ENCODE data around the gene HS3ST4.

HS3ST4 gene

DNA sequence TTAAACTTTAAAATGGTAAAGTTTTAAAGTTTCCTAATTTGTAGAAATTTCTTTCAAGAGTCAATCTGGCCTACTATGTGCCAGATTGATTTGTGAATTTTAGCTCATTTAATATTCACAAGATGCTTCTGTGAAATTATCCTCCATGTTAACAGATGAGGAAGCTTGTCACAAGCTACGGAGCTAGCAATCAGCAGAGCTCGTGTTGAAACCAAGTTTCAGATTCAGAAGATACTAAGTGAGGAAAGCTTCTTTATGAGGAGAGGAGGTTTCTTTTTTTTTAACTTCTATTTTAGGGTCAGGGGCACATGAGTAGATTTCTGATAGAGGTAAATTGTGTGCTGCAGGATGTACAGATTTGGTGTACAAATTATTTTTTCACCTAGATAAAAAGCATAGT is 135.9 kb downstream of the HS3ST4 start:
- Histone ChIP-seq H3K4me3 (ENCODE audit: low read depth, low read length) (no peak overlapping the region), H3K9ac (ENCODE audit: low read length) (no peak overlapping the region), H3K9me3 (ENCODE audit: control insufficient read depth, insufficient read depth, low read depth, low read length) (peaks cover 13% of the 10 kb centered on the region), H3K27ac (ENCODE audit: low read depth, low read length) (no peak overlapping the region), H3K27me3 (ENCODE audit: control insufficient read depth, insufficient read depth, low read length) (no peaks in the 10 kb centered on the region), H3K4me1 (ENCODE audit: control insufficient read depth, insufficient read depth, low read length) (no peaks in the 10 kb centered on the region), H3K36me3 (ENCODE audit: control insufficient read depth, insufficient read depth, low read length) (no peaks in the 10 kb centered on the region)

DNA sequence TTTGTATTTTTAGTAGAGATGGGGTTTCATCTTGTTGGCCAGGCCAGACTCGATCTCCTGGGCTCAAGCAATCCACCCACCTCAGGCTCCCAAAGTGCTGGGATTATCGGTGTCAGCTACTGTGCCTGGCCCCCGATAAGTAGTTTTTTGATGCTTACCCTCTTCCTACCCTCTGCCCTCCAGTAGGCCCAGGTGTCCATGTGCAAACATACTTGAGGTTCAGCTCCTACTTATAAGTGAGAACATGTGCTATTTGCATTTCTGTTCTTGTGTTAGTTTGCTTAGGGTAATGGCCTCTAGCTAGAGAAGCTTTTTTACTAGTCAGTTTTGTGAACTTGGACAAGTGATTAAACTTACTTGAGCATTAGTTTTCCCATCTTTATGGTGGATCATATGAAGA is 136.8 kb downstream of the HS3ST4 start:
- H3K9me3 ChIP-seq (ENCODE audit: control insufficient read depth, insufficient read depth, low read depth, low read length): peaks cover 13% of the 10 kb centered on the region
- H3K4me1 ChIP-seq (ENCODE audit: control insufficient read depth, insufficient read depth, low read length): no peaks in the 10 kb centered on the region; the same call in 1 of the 2 replicates
- H3K27ac ChIP-seq (ENCODE audit: low read depth, low read length): no peak overlapping the region
- H3K9ac ChIP-seq (ENCODE audit: low read length): no peak overlapping the region
- no peaks in the 10 kb centered on the region for H3K36me3 ChIP-seq (ENCODE audit: control insufficient read depth, insufficient read depth, low read length)
- no peaks in the 10 kb centered on the region for H3K27me3 ChIP-seq (ENCODE audit: control insufficient read depth, insufficient read depth, low read length)
- no peak overlapping the region for H3K4me3 ChIP-seq (ENCODE audit: low read depth, low read length)

DNA sequence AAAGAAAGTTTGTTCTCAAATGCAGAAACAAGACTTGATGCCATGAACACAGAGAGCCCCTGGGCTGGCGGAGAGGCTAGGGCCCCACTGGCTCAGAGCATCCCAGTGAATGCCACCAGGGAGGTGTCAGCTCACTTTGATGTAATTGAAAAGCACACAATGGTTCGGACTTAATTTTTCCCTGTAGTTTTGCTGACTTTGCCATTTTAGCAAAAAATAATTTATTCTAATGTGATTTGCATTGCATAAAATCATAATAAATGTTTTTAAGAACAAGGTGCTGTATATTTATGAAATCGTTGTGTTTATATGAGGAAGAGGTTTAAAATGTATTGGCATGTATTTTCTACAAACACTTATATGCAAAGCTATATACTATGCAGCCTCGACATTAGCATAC is 140.5 kb downstream of the HS3ST4 start:
- Histone ChIP-seq H3K9me3 (ENCODE audit: control insufficient read depth, insufficient read depth, low read depth, low read length) (peaks cover 11% of the 10 kb centered on the region), H3K27me3 (ENCODE audit: control insufficient read depth, insufficient read depth, low read length) (no peaks in the 10 kb centered on the region), H3K4me3 (ENCODE audit: low read depth, low read length) (no peak overlapping the region), H3K4me1 (ENCODE audit: control insufficient read depth, insufficient read depth, low read length) (no peaks in the 10 kb centered on the region; the same call in 1 of the 2 replicates), H3K9ac (ENCODE audit: low read length) (no peak overlapping the region), H3K36me3 (ENCODE audit: control insufficient read depth, insufficient read depth, low read length) (no peaks in the 10 kb centered on the region), H3K27ac (ENCODE audit: low read depth, low read length) (no peak overlapping the region)

DNA sequence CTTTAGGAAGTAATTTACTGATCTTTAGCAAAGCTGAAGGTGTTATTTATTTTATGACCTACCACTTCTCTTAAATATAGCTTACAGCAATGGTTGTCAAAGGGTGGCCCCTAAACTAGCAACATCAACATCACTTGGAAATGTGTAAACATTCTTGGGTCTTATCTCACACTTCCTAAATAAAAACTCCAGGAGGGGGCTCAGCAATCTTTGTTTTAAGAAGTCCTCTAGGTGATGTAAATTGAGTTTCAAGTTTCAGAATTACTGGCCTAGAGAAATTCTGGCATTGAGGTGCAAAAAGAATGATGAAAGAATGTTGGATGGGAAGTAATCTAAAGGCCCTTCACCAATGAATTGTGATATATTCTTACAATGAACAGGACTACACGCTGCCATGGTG is 142.3 kb downstream of the HS3ST4 start:
- Histone ChIP-seq H3K27ac (ENCODE audit: low read depth, low read length) (no peak overlapping the region), H3K27me3 (ENCODE audit: control insufficient read depth, insufficient read depth, low read length) (no peaks in the 10 kb centered on the region), H3K36me3 (ENCODE audit: control insufficient read depth, insufficient read depth, low read length) (no peaks in the 10 kb centered on the region), H3K4me3 (ENCODE audit: low read depth, low read length) (no peak overlapping the region), H3K4me1 (ENCODE audit: control insufficient read depth, insufficient read depth, low read length) (peaks cover 7% of the 10 kb centered on the region), H3K9me3 (ENCODE audit: control insufficient read depth, insufficient read depth, low read depth, low read length) (peaks cover 3% of the 10 kb centered on the region), H3K9ac (ENCODE audit: low read length) (no peak overlapping the region)

DNA sequence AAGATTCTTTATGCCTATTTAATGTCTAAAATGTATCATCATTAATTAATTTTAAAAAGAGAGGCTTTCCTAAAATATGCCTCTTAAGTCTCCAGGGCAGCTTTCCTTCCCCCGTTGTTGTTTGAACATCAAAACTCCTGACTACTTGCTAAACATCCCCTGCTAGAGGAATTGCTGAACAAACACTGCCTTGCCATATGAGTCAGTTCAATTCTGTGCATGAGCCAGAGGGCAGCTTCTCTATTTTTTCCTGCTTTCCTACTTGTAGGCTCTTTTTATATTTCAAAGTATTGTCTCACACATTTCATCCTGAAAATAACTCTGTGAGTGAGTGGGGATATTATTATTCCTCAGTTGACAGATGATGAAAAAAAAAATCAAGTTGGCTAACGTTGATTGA is 143.4 kb downstream of the HS3ST4 start:
- Histone ChIP-seq H3K27me3 (ENCODE audit: control insufficient read depth, insufficient read depth, low read length) (no peaks in the 10 kb centered on the region), H3K36me3 (ENCODE audit: control insufficient read depth, insufficient read depth, low read length) (no peaks in the 10 kb centered on the region), H3K27ac (ENCODE audit: low read depth, low read length) (no peak overlapping the region), H3K9ac (ENCODE audit: low read length) (no peak overlapping the region), H3K9me3 (ENCODE audit: control insufficient read depth, insufficient read depth, low read depth, low read length) (no peaks in the 10 kb centered on the region), H3K4me3 (ENCODE audit: low read depth, low read length) (no peak overlapping the region), H3K4me1 (ENCODE audit: control insufficient read depth, insufficient read depth, low read length) (peaks cover 10% of the 10 kb centered on the region)

DNA sequence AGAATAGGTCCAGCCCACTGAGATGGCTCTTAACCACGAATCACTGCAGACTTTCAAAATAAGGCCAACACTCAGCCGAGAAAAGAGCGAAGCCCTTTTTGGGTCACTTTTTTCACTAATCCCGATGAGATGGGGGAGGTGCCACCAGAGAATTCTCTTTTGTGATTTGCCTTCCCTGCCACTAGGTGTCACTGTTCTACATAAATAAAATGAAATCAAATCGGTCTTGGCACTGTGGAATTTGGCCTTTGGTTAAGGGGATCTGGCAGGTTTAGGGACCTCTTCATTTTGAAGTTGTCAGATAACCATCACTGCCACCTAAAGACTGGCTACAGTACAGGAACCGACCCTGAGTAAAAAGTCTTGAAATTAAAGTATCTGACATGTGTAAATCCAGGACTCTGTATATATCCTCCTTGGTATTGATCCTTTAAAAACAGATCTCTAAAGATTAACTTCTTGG is 147.0 kb downstream of the HS3ST4 start:
- no peaks in the 10 kb centered on the region for H3K9me3 ChIP-seq (ENCODE audit: control insufficient read depth, insufficient read depth, low read depth, low read length)
- no peaks in the 10 kb centered on the region for H3K27me3 ChIP-seq (ENCODE audit: control insufficient read depth, insufficient read depth, low read length)
- H3K36me3 ChIP-seq (ENCODE audit: control insufficient read depth, insufficient read depth, low read length): 0 out of 2 replicates have a peak, but pooled peaks cover 2% of the 10 kb centered on the region
- H3K4me1 ChIP-seq (ENCODE audit: control insufficient read depth, insufficient read depth, low read length): peaks cover 10% of the 10 kb centered on the region
- H3K27ac ChIP-seq (ENCODE audit: low read depth, low read length): no peak overlapping the region
- peak overlapping the region; percentile 44 for H3K4me3 ChIP-seq (ENCODE audit: low read depth, low read length)
- no peak overlapping the region for H3K9ac ChIP-seq (ENCODE audit: low read length)

DNA sequence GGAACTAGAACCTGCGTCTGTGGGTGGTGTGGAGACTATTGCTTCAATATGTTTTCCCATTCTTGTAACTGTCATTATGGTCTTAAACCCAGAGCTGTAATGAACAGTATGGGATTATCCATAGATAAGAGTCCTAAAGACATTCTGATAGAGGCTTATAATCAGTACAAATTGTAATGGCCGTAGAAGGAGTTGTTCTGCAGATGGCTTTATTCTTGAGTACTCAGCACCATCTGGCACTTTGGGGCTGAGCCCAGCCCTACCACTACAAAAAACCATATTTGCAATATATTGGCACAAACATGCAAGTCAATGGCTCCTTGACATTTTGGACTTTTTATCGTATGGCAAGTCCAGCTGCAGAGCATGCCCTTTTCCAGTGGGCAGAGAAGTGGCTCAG is 150.0 kb downstream of the HS3ST4 start:
- peaks cover 10% of the 10 kb centered on the region for H3K4me1 ChIP-seq (ENCODE audit: control insufficient read depth, insufficient read depth, low read length)
- no peak overlapping the region for H3K4me3 ChIP-seq (ENCODE audit: low read depth, low read length)
- no peak overlapping the region for H3K27ac ChIP-seq (ENCODE audit: low read depth, low read length)
- peaks cover 3% of the 10 kb centered on the region; the same call in 1 of the 2 replicates for H3K9me3 ChIP-seq (ENCODE audit: control insufficient read depth, insufficient read depth, low read depth, low read length)
- no peak overlapping the region for H3K9ac ChIP-seq (ENCODE audit: low read length)
- H3K27me3 ChIP-seq (ENCODE audit: control insufficient read depth, insufficient read depth, low read length): no peaks in the 10 kb centered on the region
- 0 out of 2 replicates have a peak, but pooled peaks cover 2% of the 10 kb centered on the region for H3K36me3 ChIP-seq (ENCODE audit: control insufficient read depth, insufficient read depth, low read length)

DNA sequence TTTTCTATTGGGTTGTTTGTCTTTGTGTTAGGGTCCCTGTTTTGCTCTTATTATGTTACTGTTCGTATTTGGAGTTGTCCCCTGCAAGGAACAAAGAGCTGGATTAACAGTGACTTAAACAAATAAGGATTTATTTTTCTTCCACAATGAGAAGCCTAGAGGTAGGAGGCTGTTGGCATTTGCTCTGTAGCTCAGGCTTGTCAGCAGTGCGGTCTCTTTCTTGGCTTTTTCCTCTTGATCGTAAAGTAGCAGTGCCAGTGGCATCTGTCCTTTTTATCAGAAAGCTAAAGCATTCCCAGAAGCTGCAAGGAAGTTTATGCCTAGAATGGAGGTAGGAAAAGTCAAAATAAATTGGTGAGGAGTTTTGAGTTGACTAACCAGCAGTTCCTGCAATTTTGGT is 154.1 kb downstream of the HS3ST4 start:
- 0 out of 2 replicates have a peak, but pooled peaks cover 2% of the 10 kb centered on the region for H3K36me3 ChIP-seq (ENCODE audit: control insufficient read depth, insufficient read depth, low read length)
- H3K4me1 ChIP-seq (ENCODE audit: control insufficient read depth, insufficient read depth, low read length): no peaks in the 10 kb centered on the region
- H3K27me3 ChIP-seq (ENCODE audit: control insufficient read depth, insufficient read depth, low read length): no peaks in the 10 kb centered on the region
- no peak overlapping the region for H3K4me3 ChIP-seq (ENCODE audit: low read depth, low read length)
- no peak overlapping the region for H3K27ac ChIP-seq (ENCODE audit: low read depth, low read length)
- peaks cover 3% of the 10 kb centered on the region; the same call in 1 of the 2 replicates for H3K9me3 ChIP-seq (ENCODE audit: control insufficient read depth, insufficient read depth, low read depth, low read length)
- H3K9ac ChIP-seq (ENCODE audit: low read length): no peak overlapping the region

DNA sequence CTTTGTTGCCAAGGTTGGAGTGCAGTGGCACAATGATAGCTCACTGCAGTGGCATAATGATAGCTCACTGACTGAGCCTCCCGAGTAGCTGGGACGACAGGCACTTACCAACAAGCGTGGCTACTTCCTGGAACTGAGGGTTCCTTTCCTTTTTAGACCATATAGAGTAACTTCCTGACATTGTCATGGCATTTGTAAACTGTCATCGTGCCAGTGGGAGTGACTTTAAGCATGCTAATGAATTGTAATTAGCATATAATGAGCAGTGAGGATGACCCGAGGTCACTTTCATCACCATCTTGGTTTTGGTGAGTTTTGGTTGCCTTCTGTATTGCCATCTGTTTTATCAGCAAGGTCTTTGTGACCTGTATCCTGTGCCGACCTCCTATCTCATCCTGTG is 162.4 kb downstream of the HS3ST4 start:
- H3K9me3 ChIP-seq (ENCODE audit: control insufficient read depth, insufficient read depth, low read depth, low read length): peaks cover under 1% of the 10 kb centered on the region; the same call in 1 of the 2 replicates
- H3K36me3 ChIP-seq (ENCODE audit: control insufficient read depth, insufficient read depth, low read length): no peaks in the 10 kb centered on the region
- peak overlapping the region; percentile 12; the same call in 1 of the 2 replicates for H3K4me3 ChIP-seq (ENCODE audit: low read depth, low read length)
- peaks cover 41% of the 10 kb centered on the region for H3K4me1 ChIP-seq (ENCODE audit: control insufficient read depth, insufficient read depth, low read length)
- peak overlapping the region; percentile 73 for H3K9ac ChIP-seq (ENCODE audit: low read length)
- H3K27ac ChIP-seq (ENCODE audit: low read depth, low read length): peak overlapping the region; percentile 96; the same call in 1 of the 2 replicates
- no peaks in the 10 kb centered on the region for H3K27me3 ChIP-seq (ENCODE audit: control insufficient read depth, insufficient read depth, low read length)

DNA sequence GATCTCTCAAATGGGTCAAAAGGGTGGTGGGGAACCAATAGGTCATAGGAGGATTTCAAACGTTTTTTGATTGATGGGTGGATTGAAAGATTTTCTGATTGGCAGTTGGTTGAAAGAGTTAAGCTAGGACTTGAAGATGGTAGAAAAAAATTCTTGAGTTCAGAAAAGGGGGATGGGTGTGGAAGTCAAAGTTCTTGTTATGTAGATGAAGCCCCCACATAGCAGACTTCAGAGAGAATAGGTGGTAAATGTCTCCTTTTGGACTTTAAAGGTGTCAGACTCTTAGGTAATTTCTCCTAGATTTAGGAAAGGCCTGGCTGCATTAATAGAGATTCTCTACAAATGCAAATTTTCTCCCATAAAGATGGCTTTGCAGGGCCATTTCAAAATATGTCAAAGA is 163.3 kb downstream of the HS3ST4 start:
- Histone ChIP-seq H3K4me1 (ENCODE audit: control insufficient read depth, insufficient read depth, low read length) (peaks cover 41% of the 10 kb centered on the region), H3K36me3 (ENCODE audit: control insufficient read depth, insufficient read depth, low read length) (no peaks in the 10 kb centered on the region), H3K27me3 (ENCODE audit: control insufficient read depth, insufficient read depth, low read length) (no peaks in the 10 kb centered on the region), H3K27ac (ENCODE audit: low read depth, low read length) (peak overlapping the region; percentile 96), H3K9ac (ENCODE audit: low read length) (peak overlapping the region; percentile 81), H3K9me3 (ENCODE audit: control insufficient read depth, insufficient read depth, low read depth, low read length) (peaks cover 7% of the 10 kb centered on the region; the same call in 1 of the 2 replicates), H3K4me3 (ENCODE audit: low read depth, low read length) (peak overlapping the region; percentile 35)

DNA sequence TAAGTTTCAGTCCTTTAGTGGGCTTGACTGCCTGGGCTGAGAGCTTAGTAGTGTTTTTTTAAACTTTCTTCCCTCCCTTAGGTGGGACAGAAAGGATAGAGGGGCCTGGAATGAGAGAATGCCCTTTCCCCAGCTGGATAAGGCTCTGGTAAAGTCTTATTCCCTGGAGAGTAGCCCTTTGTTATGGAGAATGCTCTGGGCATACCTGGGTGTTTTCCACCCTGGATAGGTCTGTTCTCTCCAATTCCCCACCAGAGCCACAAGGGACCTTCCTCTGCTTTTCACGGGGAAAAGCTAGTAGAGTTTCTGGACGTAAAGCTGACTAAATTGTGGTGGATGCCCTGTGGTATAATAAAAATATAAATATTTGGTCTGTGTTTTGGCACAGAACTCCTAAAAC is 164.1 kb downstream of the HS3ST4 start:
- Histone ChIP-seq H3K36me3 (ENCODE audit: control insufficient read depth, insufficient read depth, low read length) (no peaks in the 10 kb centered on the region), H3K4me1 (ENCODE audit: control insufficient read depth, insufficient read depth, low read length) (peaks cover 41% of the 10 kb centered on the region), H3K4me3 (ENCODE audit: low read depth, low read length) (peak overlapping the region; percentile 35), H3K9ac (ENCODE audit: low read length) (peak overlapping the region; percentile 81), H3K9me3 (ENCODE audit: control insufficient read depth, insufficient read depth, low read depth, low read length) (peaks cover 10% of the 10 kb centered on the region; the same call in 1 of the 2 replicates), H3K27ac (ENCODE audit: low read depth, low read length) (peak overlapping the region; percentile 96), H3K27me3 (ENCODE audit: control insufficient read depth, insufficient read depth, low read length) (no peaks in the 10 kb centered on the region)

Measured in HUES6 (cell line).